Activated B cell treated with CpG ODN at 0.5 μM for 24 hours (primary cell): Measurements from ENCODE around the gene DCDC2. TPM values are rescaled to one million over a fixed set of nuclear protein-coding genes. Genes with fewer than 3 reads are reported as not detected.

Experiments
- ATAC-seq: fragments of 200-7000 bp; cut with Tn5 transposase; one replicate; pipeline ENCODE4 v1.10.0; 2021; ENCODE audit warnings: low read depth, mild to moderate bottlenecking, moderate library complexity
- CTCF ChIA-PET: fragments of 350-600 bp; sonication (Branson Sonifier 250); formaldehyde crosslinking; loops from one replicate; lab custom pipeline; 2021; ENCODE audit warnings: antibody characterized with exemption; lab: Charles Lee
- POLR2A ChIA-PET: fragments of 350-600 bp; sonication (Branson Sonifier 250); formaldehyde crosslinking; loops from one replicate; lab custom pipeline; 2021; ENCODE audit warnings: antibody characterized with exemption; lab: Charles Lee
- DNase-seq: peaks from one replicate; pipeline ENCODE4 v3.0.0; 2022
- H3K27ac Mint-ChIP-seq: one replicate; pipeline ENCODE4 v1.8.0; 2020; ENCODE audit warnings: mixed read lengths
- H3K27me3 Mint-ChIP-seq: one replicate; pipeline ENCODE4 v1.8.0; 2021; ENCODE audit warnings: mixed read lengths
- H3K36me3 Mint-ChIP-seq: one replicate; pipeline ENCODE4 v1.8.0; 2021; ENCODE audit warnings: low read depth, mixed read lengths
- H3K4me1 Mint-ChIP-seq: one replicate; pipeline ENCODE4 v1.8.0; 2021; ENCODE audit warnings: mixed read lengths
- H3K4me3 Mint-ChIP-seq: one replicate; pipeline ENCODE4 v1.8.0; 2020; ENCODE audit warnings: mild to moderate bottlenecking, mixed read lengths
- H3K9me3 Mint-ChIP-seq: one replicate; pipeline ENCODE4 v1.8.0; 2020; ENCODE audit warnings: mixed read lengths
- intact Hi-C: fragments of 100-400 bp; cut with micrococcal nuclease; formaldehyde crosslinking; loops from one replicate; pipeline ENCODE4 v1.15.1; 2024
- total RNA-seq: library from RNA; stranded (reverse); gene quantifications from 2 replicates; pipeline ENCODE4 v1.2.3, GENCODE V29; 2022
- TF ChIP-seq, protein P1 (sequence below): fragments of 200-600 bp; IDR thresholded peaks from one replicate; pipeline ENCODE4 v1.8.0; 2022; ENCODE audit warnings: antibody characterized with exemption, mild to moderate bottlenecking

Gene DCDC2
- total RNA-seq, 1 donor from 2014 or later = not detected

DNA sequence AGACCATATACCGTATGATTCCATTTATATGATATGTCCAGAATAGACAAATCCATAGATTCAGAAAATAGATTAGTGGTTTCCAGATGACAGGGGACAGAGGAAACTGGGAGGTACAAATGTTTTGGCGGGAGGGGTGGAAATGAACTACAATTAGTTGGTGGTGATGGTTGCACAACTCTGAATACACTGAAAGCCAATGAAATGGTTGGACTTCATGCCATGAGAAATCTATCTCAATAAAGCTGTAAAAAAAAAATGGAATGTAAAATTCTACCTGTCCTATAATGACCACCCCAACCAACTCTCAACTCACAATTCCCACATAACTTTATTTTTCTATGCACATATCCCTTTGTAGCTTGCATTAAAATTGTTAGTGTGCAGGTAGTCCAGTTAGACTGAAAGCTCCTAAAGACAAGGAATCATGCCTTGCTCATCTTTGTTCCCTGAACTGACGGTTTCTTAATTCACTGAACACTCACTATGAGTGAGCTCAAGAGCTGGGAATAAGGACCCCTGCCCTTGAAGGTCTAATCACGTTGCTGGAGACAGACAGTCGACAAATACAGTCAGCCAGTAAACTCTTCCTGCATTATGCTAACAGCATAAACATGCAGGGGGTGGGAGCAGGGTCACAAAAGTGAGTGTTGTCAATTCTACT lies 1.4 kb downstream of the DCDC2 start:
- ATAC-seq = no peak
- TF ChIP-seq, protein P1, sequence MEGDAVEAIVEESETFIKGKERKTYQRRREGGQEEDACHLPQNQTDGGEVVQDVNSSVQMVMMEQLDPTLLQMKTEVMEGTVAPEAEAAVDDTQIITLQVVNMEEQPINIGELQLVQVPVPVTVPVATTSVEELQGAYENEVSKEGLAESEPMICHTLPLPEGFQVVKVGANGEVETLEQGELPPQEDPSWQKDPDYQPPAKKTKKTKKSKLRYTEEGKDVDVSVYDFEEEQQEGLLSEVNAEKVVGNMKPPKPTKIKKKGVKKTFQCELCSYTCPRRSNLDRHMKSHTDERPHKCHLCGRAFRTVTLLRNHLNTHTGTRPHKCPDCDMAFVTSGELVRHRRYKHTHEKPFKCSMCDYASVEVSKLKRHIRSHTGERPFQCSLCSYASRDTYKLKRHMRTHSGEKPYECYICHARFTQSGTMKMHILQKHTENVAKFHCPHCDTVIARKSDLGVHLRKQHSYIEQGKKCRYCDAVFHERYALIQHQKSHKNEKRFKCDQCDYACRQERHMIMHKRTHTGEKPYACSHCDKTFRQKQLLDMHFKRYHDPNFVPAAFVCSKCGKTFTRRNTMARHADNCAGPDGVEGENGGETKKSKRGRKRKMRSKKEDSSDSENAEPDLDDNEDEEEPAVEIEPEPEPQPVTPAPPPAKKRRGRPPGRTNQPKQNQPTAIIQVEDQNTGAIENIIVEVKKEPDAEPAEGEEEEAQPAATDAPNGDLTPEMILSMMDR = no peak
- ChIA-PET POLR2A (no interaction called here), CTCF (no interaction called here)
- no peak for DNase-seq
- no peak overlapping the region for H3K27ac Mint-ChIP-seq
- intact Hi-C loops = no loop called here
- peaks cover 10% of the 10 kb centered on the region for H3K27me3 Mint-ChIP-seq
- peaks cover 20% of the 10 kb centered on the region for H3K4me1 Mint-ChIP-seq
- H3K36me3 Mint-ChIP-seq = no peaks in the 10 kb centered on the region
- no peaks in the 10 kb centered on the region for H3K9me3 Mint-ChIP-seq
- no peak overlapping the region for H3K4me3 Mint-ChIP-seq

DNA sequence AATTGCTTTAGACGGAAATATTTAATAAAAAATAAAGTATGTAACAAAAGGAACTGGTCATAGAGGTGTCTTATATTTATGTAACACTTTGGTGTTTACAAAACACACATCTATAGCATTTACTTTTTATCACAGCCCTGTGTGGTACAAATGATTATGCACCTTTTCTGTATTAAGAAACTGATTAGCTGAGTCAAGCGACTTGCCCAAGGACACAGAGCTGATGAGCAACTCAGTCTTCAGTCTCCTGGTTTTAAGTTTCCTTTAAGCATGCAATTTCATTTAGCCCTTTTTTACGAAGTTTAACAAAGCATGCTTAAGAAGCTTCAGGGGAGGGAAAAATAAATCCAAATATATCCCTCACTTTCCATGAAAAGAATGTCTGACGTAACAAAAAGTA lies 2.5 kb downstream of the DCDC2 start:
- Mint-ChIP-seq H3K4me1 (peaks cover 16% of the 10 kb centered on the region), H3K4me3 (no peak overlapping the region), H3K27me3 (peaks cover 17% of the 10 kb centered on the region), H3K27ac (no peak overlapping the region), H3K9me3 (no peaks in the 10 kb centered on the region), H3K36me3 (no peaks in the 10 kb centered on the region)
- ATAC-seq = no peak
- ChIA-PET POLR2A (no interaction called here), CTCF (no interaction called here)
- no peak for DNase-seq
- intact Hi-C loops = no loop called here
- TF ChIP-seq, protein P1 = no peak

DNA sequence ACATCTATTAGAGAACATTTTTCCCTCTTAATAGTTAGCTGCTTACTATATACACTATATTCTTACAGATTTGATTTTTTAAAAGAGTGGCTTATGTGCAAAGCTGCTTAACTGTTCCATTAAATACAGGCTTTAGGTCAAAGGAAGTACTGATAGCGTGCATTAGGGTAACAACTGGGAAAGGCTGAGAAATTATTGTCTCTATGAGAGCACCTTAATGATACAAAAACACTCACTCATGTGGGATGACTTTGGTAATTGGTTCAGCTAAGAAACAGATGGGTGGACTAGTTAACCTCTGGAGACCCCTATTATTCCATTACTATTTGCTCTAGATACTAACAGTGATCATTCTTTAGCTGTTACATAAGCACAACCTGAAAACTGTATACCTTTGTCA lies 4.0 kb downstream of the DCDC2 start:
- CTCF ChIA-PET = no interaction called here
- POLR2A ChIA-PET = no interaction called here
- DNase-seq = no peak

DNA sequence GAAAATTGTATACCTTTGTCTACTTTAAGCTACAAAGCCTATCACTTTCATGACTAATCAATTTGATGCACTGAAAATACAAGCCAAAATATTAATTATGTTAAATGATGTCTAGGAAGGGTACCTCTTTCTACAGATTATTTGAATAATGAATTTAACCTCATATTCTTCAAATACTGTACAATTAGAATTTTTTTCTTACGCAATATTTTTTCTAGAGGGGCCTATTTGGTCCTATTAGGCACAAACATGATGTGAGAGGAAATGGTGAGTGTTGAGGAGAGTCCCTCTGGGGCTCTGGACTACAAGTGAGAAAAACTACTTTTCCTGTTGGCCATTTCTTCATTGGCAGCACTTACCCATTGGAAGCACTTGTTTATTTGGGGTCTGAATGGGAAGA lies 5.4 kb downstream of the DCDC2 start:
- Mint-ChIP-seq H3K27ac (no peak overlapping the region), H3K27me3 (peaks cover 16% of the 10 kb centered on the region), H3K9me3 (no peaks in the 10 kb centered on the region), H3K4me3 (no peak overlapping the region), H3K36me3 (no peaks in the 10 kb centered on the region), H3K4me1 (peaks cover under 1% of the 10 kb centered on the region)
- ChIA-PET POLR2A (no interaction called here), CTCF (no interaction called here)
- intact Hi-C loops = no loop called here
- TF ChIP-seq, protein P1 = no peak
- ATAC-seq (no peak), DNase-seq (no peak)

More for the DNA sequence above, 4.0 kb downstream of the DCDC2 start:
- TF ChIP-seq, protein P1 = no peak
- Mint-ChIP-seq H3K27me3 (peaks cover 22% of the 10 kb centered on the region), H3K27ac (no peak overlapping the region), H3K9me3 (no peaks in the 10 kb centered on the region), H3K36me3 (no peaks in the 10 kb centered on the region), H3K4me3 (no peak overlapping the region), H3K4me1 (peaks cover 9% of the 10 kb centered on the region)
- intact Hi-C loops = no loop called here
- ATAC-seq = no peak

DNA sequence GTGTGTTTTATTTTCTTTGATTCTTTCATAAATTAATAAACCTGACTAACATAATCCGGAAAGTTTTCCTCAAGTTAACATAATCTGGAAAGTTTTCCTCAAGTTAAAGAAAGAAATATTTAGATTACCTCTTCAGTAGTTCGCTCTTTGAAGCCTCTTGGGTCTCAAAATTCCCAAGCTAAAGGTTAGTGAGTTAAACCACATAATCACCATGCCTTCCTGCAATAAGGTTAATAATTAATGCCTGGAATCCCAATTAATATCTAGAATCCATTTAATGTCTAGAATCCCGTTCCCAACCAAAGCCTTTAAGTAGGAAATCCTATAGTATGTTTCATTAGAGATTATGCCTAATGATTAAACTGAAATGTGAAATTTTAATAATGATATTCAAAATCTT lies 12.9 kb downstream of the DCDC2 start:
- ATAC-seq (no peak), DNase-seq (no peak)
- H3K27me3 Mint-ChIP-seq = peaks cover 22% of the 10 kb centered on the region
- ChIA-PET POLR2A (no interaction called here), CTCF (no interaction called here)
- TF ChIP-seq, protein P1 = no peak
- no peaks in the 10 kb centered on the region for H3K9me3 Mint-ChIP-seq
- H3K27ac Mint-ChIP-seq = no peak overlapping the region
- no peaks in the 10 kb centered on the region for H3K4me1 Mint-ChIP-seq
- no peak overlapping the region for H3K4me3 Mint-ChIP-seq
- intact Hi-C loops = no loop called here
- H3K36me3 Mint-ChIP-seq = no peaks in the 10 kb centered on the region
